Esophagus squamous epithelium (tissue), 4 donors: ENCODE measurements around the gene WFIKKN1.

Experiments used
- POLR2A ChIP-seq, 4 donors: fragments of 450-650 bp; IDR thresholded peaks; one replicate each; pipeline ENCODE4 v1.6.1; 2017; ENCODE audit warnings: antibody characterized with exemption in 4 of 4, mild to moderate bottlenecking in 4 of 4, moderate library complexity in 3 of 4
- TF ChIP-seq, protein P1 (sequence below), 6 experiments: fragments of 450-650 bp in 4 of 6; fragments of 200-600 bp in 2 of 6; sonication (generic) in 2 of 6; IDR thresholded peaks; one replicate each; pipeline ENCODE4 v1.5.1; 2016 to 2019; ENCODE audit warnings: antibody characterized with exemption in 6 of 6, mild to moderate bottlenecking in 4 of 6, moderate library complexity in 4 of 6

GRCh38 chr16:651844-652243 is 21.1 kb downstream of the WFIKKN1 start:
- TF ChIP-seq, protein P1, sequence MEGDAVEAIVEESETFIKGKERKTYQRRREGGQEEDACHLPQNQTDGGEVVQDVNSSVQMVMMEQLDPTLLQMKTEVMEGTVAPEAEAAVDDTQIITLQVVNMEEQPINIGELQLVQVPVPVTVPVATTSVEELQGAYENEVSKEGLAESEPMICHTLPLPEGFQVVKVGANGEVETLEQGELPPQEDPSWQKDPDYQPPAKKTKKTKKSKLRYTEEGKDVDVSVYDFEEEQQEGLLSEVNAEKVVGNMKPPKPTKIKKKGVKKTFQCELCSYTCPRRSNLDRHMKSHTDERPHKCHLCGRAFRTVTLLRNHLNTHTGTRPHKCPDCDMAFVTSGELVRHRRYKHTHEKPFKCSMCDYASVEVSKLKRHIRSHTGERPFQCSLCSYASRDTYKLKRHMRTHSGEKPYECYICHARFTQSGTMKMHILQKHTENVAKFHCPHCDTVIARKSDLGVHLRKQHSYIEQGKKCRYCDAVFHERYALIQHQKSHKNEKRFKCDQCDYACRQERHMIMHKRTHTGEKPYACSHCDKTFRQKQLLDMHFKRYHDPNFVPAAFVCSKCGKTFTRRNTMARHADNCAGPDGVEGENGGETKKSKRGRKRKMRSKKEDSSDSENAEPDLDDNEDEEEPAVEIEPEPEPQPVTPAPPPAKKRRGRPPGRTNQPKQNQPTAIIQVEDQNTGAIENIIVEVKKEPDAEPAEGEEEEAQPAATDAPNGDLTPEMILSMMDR (IDR thresholded peaks at IDR 0.05) = no peak
- no peak for TF ChIP-seq POLR2A (IDR thresholded peaks at IDR 0.05)
